HG03097 (cell line): ENCODE data around the gene TOR3A.
A peak's percentile ranks its signal among the peaks of the same experiment; 100 is the strongest.
"Not testable (repeated sequence)": the region's sequence is repeated elsewhere in the genome, so short reads cannot be mapped to it uniquely, and the experiment has no call there.

Experiments used
- ATAC-seq: cut with Tn5 transposase; IDR thresholded peaks from one replicate; pipeline ENCODE4 v1.9.1; 2021; ENCODE audit not compliant: unreplicated experiment, low FRiP score

Gene TOR3A, protein sequence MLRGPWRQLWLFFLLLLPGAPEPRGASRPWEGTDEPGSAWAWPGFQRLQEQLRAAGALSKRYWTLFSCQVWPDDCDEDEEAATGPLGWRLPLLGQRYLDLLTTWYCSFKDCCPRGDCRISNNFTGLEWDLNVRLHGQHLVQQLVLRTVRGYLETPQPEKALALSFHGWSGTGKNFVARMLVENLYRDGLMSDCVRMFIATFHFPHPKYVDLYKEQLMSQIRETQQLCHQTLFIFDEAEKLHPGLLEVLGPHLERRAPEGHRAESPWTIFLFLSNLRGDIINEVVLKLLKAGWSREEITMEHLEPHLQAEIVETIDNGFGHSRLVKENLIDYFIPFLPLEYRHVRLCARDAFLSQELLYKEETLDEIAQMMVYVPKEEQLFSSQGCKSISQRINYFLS

DNA sequence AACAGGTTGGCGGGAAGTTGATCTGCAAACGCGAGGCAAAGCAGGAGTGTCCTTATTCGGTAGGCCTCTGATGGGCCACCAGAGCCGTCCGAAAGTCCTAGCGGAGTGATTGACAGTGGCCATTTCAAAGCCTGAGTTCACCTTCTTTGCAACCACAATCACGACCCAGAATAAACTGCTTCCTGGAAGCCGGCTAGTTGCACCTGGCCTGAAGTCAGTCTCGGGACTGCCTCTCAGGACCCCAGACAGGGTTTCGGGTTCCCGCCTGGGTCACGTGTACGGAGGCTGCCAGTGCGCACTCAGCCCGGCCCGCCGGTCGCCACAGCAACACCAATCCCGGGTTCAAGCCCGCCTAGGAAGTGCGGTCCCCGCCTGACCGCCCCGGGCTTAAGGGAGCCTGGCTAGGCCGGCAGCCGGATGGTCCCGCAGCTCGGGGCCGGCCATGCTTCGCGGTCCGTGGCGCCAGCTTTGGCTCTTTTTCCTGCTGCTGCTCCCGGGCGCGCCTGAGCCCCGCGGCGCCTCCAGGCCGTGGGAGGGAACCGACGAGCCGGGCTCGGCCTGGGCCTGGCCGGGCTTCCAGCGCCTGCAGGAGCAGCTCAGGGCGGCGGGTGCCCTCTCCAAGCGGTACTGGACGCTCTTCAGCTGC lies at the start of gene TOR3A:
TSS of gene TOR3A (plus strand) at position 384 of the 646 bp plus-strand sequence. CDS start at position 443, 59 bp downstream.
- peak; percentile 83 for ATAC-seq

DNA sequence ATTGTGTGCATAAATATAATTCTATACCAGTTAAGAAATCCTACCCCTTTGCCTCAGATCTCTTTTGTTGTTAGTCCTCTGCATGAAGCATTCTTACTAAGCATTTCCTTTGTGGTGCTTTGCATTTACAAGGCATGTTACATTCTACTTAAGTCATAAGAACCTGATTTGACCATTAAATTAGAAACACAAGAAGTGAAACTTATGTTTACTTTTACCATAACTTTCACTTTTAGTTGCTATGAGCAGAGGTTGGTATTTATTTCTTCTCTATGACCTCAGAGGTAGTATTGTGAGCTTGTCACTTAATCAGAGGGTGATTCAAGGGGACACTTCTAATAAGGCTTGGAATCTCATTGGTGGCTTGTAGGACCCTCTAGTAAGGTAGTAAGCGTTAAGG lies 47.1 kb upstream of the TOR3A start:
- ATAC-seq = peak; percentile 68

DNA sequence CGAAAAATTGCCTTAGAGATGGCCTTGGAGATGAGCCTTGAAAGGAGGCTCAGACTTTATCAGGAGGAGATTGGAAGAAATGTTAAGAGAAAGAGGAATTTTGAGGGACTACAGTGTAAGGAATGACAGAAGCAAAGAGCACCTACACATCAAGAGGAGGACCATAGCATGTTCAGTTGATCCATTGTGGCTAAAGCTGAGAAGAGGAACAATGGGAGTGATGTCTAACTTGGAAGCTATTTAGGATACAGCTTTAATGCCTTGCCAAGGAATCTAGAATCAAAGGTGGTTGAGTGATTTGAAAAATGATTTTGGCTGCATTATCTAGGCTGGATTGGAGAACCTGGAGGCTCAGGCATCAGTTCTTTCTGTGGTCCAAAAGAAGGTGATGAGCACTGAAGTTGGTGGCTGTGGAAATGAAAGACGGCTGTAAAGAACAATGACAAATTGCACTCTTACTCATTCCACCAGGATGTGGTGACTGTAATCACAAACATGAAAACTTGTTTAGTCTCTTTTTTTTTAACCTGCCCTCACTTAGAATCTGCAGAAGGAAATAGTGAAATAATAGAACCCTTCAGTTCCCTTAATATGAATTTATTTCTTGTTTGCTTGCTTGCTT lies 44.9 kb upstream of the TOR3A start:
- peak; percentile 41 for ATAC-seq

DNA sequence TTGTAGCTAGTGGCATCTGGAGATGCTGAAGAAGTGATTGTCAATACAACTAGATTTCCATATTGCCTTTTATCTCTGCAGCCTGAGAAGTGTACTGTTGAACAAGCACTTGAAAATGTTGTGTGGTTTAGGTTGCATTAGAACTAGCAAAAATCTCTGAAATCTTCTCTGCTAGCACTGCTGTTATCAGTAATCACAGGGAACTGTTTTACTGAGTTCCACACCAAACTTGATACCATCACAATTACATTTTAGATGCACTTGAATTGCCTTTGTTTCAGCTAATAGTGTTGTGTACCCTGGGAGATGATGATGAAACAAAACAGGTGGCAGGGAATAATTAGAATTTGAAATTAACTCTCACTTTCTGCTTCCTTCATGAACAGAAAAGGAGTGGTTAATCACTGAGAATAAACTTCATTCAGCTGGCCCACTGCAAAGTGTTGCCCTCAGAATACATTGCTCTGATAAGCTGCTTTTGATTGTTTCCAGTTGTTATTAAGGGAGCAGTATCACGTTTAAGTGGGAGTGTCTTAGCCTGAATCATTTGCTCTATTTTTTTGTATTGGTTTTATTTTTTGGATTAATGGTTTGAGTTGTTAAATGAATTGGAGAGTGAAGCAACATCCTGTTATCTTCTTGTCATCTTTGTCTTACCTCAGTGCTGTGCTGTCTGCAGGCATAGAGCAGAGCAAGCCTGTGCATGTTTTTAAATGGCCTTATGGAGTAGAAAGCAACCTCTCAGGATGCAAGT lies 43.2 kb upstream of the TOR3A start:
- ATAC-seq = no peak

DNA sequence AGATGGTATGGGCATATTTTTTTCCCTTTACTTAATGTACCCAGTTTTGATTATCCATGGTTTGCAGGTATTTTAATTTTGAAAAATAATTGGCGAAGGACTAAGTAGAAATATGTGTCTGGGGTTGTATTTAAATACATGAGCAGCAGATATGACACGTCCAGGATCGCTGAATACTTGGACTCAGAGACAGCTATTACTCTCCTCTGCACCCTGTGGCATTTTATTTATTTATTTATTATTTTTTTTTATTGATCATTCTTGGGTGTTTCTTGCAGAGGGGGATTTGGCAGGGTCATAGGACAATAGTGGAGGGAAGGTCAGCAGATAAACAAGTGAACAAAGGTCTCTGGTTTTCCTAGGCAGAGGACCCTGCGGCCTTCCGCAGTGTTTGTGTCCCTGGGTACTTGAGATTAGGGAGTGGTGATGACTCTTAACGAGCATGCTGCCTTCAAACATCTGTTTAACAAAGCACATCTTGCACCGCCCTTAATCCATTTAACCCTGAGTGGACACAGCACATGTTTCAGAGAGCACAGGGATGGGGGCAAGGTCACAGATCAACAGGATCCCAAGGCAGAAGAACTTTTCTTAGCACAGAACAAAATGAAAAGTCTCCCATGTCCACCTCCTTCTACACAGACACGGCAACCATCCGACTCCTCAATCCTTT lies 42.2 kb upstream of the TOR3A start:
- not testable (repeated sequence) for ATAC-seq

DNA sequence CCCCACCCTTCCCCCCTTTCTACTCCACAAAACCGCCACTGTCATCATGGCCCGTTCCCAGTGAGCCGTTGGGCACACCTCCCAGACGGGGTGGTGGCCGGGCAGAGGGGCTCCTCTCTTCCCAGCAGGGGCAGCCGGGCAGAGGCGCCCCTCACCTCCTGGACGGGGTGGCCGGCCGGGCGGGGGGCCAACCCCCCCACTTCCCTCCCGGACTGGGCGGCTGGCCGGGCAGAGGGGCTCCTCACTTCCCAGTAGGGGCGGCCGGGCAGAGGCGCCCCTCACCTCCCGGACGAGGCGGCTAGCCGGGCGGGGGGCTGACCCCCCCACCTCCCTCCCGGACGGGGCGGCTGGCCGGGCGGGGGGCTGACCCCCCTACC lies 41.7 kb upstream of the TOR3A start:
- not testable (repeated sequence) for ATAC-seq

DNA sequence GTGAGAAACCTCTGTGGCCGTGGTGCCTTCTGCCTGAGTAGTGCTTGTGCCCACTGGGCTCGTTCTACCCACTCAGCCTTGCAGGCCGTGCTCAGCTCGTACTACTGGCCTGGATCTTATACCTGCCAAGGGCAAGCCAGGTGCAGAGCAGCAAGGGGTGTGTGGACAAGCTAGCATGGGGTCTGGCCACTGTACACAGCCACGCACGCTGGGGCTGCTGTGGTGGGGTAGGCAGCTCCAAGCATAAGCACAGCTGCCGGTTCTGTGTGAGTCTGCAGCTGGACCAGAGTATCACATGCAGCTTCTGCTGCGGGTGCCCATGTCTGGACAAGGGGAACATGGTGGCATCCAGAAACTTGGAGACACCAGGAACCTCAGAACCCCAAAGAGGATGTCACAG lies 39.8 kb upstream of the TOR3A start:
- no peak for ATAC-seq

DNA sequence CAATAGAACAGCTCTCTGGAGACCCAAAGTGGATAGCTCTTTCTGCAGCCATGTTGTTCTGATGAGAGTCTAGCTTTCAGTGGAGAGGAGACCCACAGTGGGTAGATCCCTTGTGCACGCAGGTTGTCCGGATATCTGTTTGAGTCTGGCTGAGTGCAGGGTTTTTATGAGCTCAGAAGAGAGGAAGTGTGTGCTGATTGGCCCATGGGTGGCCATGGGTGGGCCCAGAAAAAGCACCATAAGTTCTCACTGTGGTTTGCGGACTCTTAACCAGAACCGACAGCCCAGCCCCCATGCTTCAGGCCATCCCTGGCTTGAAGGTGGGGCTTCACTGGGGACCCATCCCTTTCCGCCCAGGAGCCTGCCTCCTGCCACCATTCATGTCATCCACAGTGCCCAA lies 39.2 kb upstream of the TOR3A start:
- ATAC-seq = no peak

DNA sequence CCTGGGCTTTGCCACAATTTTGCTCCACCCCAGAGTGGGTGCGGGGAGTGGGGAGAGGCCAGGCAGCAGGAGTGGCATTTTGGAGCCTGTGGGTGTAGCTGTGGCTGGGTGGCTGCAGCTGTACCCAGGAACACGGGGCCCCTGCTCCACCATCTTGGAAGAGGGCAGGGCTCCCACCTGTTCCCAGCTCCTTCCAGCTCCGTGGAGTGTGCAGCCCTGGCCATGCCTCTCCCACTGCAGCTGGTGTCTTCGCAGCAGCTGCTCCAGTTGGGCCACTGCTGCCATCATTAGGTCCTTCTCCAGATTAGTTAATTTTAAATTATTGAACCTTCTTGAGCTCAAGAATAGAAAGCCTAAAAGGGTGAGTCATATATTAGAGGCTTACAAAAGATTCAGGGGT lies 38.6 kb upstream of the TOR3A start:
- ATAC-seq = no peak

DNA sequence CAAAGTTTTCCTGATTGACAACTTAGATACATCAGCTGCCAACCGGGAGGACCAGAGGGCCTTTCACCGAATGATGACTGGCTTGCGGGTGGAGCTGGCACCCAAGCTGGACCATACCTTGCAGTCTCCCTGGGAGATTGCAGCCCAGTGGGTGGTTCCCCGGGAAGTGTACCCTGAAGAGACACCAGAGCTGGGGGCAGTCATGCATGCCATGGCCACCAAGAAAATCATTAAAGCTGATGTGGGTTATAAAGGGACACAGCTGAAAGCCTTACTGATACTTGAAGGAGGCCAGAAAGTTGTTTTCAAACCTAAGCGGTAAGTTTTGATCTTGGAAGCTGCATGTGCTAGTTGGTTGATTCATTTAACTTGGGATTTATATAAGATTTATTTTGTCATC lies 38.0 kb upstream of the TOR3A start:
- ATAC-seq = no peak

DNA sequence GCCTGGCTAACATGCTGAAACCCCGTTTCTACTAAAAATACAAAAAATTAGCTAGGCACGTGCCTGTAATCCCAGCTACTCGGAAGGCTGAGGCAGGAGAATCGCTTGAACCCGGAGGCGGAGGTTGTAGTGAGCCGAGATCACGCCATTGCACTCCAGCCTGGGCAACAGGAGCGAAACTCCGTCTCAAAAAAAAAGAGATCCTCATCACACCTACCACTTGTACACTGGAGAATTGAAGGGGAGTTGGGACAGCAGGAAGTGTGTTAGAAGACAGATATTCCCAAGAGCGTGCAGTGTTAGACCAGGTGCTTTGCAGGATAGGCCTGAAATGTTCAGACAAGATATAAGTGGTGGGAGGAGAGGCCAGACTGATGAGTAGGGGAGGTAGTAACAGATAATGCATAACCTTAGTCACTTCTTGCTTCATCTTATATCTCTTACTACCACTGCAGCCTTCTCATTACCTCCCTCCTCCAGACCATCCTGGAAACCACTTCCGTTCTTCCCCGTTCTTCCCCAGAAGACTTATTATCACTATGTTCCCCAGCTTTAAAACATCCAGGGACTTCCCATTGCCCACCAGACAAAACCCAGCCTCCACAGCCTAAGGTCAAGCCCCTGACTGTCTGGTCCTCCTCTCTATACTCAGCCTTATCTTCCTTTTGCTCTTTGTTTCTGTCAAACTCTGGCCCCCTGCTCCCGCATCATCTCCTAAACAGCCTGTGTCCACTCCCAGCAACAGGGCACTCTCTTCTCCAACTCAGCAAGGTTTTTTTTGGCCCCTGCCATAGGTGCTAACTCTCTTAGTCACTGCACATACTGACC lies 34.8 kb upstream of the TOR3A start:
- no peak for ATAC-seq

DNA sequence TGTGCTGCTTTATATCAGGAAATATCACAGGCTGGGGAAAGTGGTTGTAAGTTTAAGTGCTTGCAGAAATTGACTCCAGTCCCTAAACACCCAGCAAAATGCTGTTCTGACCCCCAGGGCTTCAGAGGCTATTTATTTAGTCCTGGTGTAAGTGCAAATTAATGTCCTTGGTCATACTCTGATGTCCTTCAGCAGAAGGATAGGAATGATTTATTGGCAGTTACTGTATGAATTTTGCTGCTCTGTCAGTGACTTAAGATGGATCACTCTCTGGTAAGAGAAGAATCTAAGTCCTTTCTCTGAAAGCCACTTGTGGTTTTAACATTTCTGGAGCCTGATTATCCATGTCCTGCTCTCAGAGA lies 34.3 kb upstream of the TOR3A start:
- ATAC-seq = no peak

DNA sequence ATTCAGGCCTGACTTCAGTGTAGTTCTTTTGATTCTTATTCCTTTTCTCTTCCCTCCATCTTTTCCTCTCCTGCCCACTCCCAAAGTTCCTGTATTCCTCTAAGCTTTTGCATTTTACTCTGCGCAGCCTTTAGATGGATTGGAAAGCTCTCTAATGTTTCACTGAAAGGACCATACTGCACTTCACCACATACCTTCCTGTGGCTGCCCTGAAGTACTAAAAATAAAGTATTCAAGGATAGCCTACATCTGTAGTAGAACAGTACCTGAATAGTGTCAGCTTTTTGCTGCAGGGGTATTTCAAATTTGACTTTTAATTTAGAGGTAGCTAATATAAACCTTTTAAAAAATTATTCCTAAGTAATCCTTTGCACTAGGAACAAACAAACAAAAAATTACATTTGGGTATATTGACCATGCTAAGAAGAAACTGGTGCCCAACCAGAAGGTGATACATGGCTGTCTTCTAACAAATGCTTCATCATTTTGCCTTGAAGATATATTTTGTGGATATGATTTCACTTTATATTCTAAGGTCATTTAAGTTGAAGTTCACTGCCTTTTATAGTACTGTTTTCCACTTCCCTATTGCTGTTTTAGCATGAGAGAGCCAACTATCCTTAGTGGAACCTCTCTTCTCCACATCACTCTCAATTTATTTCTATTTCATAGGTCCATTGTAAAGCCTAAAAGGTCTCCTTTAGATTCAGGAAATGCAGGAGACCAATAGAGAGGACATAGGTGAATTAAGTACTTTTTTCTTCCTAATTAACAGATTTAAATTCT lies 33.3 kb upstream of the TOR3A start:
- ATAC-seq = no peak

DNA sequence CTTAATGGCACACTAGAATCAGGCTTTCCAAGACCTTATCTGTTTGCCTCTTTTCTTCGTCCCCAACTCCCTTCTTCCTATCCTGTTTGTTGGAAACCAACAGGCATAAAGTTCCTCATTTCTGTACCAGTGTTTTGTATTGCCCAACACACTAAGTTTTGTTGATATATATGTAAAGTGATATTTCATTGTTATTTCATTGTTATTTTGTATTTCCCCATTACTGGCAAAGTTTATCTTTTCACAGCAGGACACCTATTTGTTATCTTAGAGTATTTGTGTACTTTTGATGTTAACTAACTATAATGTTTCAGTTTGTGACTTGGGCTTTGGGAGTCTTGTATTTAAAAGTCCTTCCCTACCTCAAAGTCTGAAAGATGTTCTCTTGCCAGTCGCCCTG lies 29.1 kb upstream of the TOR3A start:
- ATAC-seq = no peak

DNA sequence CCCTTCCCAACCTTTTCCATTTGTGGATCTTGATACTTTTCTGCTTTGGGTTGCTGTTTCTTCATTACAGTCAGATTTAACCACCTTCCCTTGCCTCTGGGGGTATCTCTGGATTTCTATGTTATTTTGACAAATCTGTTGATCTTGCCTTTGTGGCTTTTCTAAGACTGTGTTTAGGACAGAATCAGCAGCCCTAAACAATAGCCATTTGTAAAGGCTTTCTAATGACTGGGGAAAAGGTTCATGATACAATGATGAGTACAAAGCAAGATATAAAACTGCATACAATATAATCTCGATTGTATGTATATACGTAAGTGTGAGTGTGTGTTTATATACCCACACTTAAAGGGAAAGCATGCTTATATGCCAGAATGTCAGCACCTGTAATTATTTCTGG lies 28.4 kb upstream of the TOR3A start:
- no peak for ATAC-seq

DNA sequence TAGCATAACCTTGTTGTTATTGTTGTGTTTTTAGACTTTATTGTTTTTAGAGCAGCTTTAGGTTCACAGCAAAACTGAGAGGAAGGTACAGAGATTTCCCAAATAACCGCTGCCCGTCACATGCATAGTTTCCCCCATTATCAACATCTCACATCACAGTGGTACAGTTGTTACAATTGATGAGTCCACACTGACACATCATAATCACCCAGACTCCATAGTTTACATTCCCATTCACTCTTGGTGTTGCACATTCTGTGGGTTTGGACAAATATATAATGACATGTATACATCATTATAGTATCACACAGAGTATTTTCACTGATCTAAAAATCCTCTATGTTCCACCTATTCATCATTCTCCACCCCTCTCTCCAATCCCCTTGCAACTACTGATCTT lies 25.9 kb upstream of the TOR3A start:
- ATAC-seq = no peak

DNA sequence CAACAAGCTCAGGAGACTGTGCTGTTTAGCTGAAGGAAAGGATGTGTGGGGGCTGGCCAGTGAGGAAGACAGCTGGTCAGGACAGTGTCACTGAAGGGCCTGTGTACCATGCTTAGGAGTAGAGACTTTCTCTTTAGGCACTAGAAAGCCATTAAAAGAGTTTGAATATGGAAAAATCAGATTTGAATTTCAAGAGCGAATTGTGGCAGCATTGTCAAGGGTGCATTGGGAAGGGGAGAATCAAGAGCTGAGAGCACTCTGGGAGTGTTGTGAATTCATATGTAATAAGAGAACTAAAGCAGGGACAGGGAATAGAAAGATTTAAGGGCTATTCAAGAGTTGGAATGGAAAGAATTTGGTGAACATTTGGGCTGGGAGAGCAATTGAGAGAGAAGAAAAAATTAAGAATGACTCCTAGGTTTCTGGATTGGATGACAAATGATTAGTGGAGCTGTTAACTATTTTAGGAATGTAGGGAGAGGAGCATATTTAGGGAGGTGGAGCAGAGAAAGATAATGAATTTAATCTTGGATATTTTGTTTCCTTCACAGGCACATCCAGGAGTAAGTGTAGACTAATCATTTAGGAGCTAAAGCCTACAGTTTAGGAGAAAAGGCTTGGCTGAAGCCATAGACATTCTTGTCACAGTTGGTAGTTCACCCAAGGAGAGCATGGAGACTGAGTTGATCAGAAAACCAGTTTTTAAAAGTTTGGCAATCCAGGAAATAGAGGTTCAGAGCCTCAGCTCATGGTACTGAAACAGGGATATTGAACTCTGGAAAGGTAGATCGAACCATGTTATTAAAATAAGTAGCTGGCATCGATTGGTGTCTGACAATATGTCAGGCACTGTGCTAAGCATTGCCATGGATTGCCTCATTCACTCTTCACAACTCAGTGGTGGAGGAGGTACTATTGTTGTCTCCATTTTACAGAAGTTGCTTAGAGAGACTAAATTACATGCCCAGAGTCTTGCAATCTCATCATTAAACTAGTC lies 23.1 kb upstream of the TOR3A start:
- no peak for ATAC-seq
